Measurements from ENCODE around the gene EXTL2.
"Not testable (repeated sequence)": the region's sequence is repeated elsewhere in the genome, so short reads cannot be mapped to it uniquely, and the experiment has no call there.

EXTL2 gene

DNA sequence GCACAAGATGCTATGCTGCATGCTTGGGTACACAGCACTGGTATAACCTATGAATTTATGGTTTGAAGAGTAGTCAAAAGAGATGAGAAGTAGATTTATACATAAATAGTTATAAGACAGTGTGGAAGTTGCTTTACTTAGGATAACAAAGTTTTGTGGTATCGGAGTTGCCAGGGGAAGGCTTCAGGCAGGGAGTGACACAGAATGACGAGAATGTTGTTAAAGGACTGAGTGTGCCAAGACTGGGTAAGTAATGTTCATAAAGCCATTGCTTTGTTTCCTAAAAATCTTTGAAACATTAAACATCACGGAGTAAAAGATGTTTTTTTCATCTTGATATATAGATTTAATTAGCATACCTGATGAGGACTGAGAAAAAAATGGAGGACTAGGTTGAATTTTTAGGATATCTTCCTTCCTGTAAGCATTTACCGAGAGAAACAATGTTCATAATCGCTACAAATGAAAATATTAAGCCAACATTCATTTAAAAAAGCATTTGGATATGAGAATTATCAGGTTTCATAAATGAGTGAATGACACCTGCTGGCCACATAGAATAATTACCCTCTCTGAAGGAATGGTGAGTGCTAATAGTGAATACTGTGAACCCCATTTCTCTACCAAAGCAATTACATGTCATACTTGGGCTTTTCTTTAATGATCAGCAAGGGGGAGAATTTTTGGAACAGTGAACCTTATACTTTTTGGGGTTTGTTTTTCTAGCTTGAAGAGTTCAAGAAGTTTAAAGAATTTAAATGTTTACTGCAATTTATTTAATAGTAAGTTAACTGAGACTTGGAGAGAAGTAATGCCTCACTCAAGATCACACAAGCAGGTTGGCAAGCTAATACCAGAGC, 28.4 kb downstream of the EXTL2 start:
- no peaks in the 10 kb centered on the region for H3K27me3 ChIP-seq (replicated peaks; ENCODE audit: control insufficient read depth, insufficient read depth, low read length, poor library complexity, severe bottlenecking)
- no peaks in the 10 kb centered on the region for H3K9me3 ChIP-seq (ENCODE audit: control insufficient read depth, low read length)
- DNase-seq: no peak
- H3K4me3 ChIP-seq (ENCODE audit: insufficient read depth, low read depth, low read length, poor library complexity, severe bottlenecking): no peak overlapping the region
- no peaks in the 10 kb centered on the region for H3K4me1 ChIP-seq (ENCODE audit: control insufficient read depth, insufficient read depth, low read length, poor library complexity, severe bottlenecking)
- H3K27ac ChIP-seq (ENCODE audit: insufficient read depth, low read length, poor library complexity, severe bottlenecking): no peak overlapping the region
- H3K36me3 ChIP-seq (ENCODE audit: control insufficient read depth, insufficient read depth, low read length): no peaks in the 10 kb centered on the region

- no peaks in the 10 kb centered on the region for H3K9me3 ChIP-seq (ENCODE audit: control insufficient read depth, low read length)
- DNase-seq: no peak
- H3K4me1 ChIP-seq (ENCODE audit: control insufficient read depth, insufficient read depth, low read length, poor library complexity, severe bottlenecking): no peaks in the 10 kb centered on the region
- H3K27ac ChIP-seq (ENCODE audit: insufficient read depth, low read length, poor library complexity, severe bottlenecking): no peak overlapping the region
- no peaks in the 10 kb centered on the region for H3K27me3 ChIP-seq (replicated peaks; ENCODE audit: control insufficient read depth, insufficient read depth, low read length, poor library complexity, severe bottlenecking)
- no peak overlapping the region for H3K4me3 ChIP-seq (ENCODE audit: insufficient read depth, low read depth, low read length, poor library complexity, severe bottlenecking)
- no peaks in the 10 kb centered on the region for H3K36me3 ChIP-seq (ENCODE audit: control insufficient read depth, insufficient read depth, low read length)
Measured at GRCh38 chr1:100862591-100862990, 32.1 kb downstream of the EXTL2 start.

- H3K9me3 ChIP-seq (ENCODE audit: control insufficient read depth, low read length): no peaks in the 10 kb centered on the region
- H3K27me3 ChIP-seq (replicated peaks; ENCODE audit: control insufficient read depth, insufficient read depth, low read length, poor library complexity, severe bottlenecking): no peaks in the 10 kb centered on the region
- no peaks in the 10 kb centered on the region for H3K4me1 ChIP-seq (ENCODE audit: control insufficient read depth, insufficient read depth, low read length, poor library complexity, severe bottlenecking)
- H3K4me3 ChIP-seq (ENCODE audit: insufficient read depth, low read depth, low read length, poor library complexity, severe bottlenecking): no peak overlapping the region
- no peak for DNase-seq
- H3K27ac ChIP-seq (ENCODE audit: insufficient read depth, low read length, poor library complexity, severe bottlenecking): no peak overlapping the region
- no peaks in the 10 kb centered on the region for H3K36me3 ChIP-seq (ENCODE audit: control insufficient read depth, insufficient read depth, low read length)
Measured at GRCh38 chr1:100861379-100861778, 33.3 kb downstream of the EXTL2 start.

GRCh38 chr1:100860397-100860991, 34.1 kb downstream of the EXTL2 start:
- Histone ChIP-seq H3K27me3 (replicated peaks; ENCODE audit: control insufficient read depth, insufficient read depth, low read length, poor library complexity, severe bottlenecking) (no peaks in the 10 kb centered on the region), H3K27ac (ENCODE audit: insufficient read depth, low read length, poor library complexity, severe bottlenecking) (no peak overlapping the region), H3K4me1 (ENCODE audit: control insufficient read depth, insufficient read depth, low read length, poor library complexity, severe bottlenecking) (no peaks in the 10 kb centered on the region), H3K36me3 (ENCODE audit: control insufficient read depth, insufficient read depth, low read length) (no peaks in the 10 kb centered on the region), H3K4me3 (ENCODE audit: insufficient read depth, low read depth, low read length, poor library complexity, severe bottlenecking) (no peak overlapping the region), H3K9me3 (ENCODE audit: control insufficient read depth, low read length) (no peaks in the 10 kb centered on the region)
- DNase-seq: no peak

GRCh38 chr1:100855116-100855515, 39.5 kb downstream of the EXTL2 start:
- not testable (repeated sequence) for H3K36me3 ChIP-seq (ENCODE audit: control insufficient read depth, insufficient read depth, low read length); H3K4me3 ChIP-seq (ENCODE audit: insufficient read depth, low read depth, low read length, poor library complexity, severe bottlenecking); H3K9me3 ChIP-seq (ENCODE audit: control insufficient read depth, low read length); H3K4me1 ChIP-seq (ENCODE audit: control insufficient read depth, insufficient read depth, low read length, poor library complexity, severe bottlenecking); H3K27me3 ChIP-seq (replicated peaks; ENCODE audit: control insufficient read depth, insufficient read depth, low read length, poor library complexity, severe bottlenecking); DNase-seq; H3K27ac ChIP-seq (ENCODE audit: insufficient read depth, low read length, poor library complexity, severe bottlenecking)

GRCh38 chr1:100852976-100853375, 41.7 kb downstream of the EXTL2 start:
- Histone ChIP-seq H3K27ac (ENCODE audit: insufficient read depth, low read length, poor library complexity, severe bottlenecking) (no peak overlapping the region), H3K27me3 (replicated peaks; ENCODE audit: control insufficient read depth, insufficient read depth, low read length, poor library complexity, severe bottlenecking) (no peaks in the 10 kb centered on the region), H3K4me3 (ENCODE audit: insufficient read depth, low read depth, low read length, poor library complexity, severe bottlenecking) (no peak overlapping the region), H3K9me3 (ENCODE audit: control insufficient read depth, low read length) (no peaks in the 10 kb centered on the region), H3K4me1 (ENCODE audit: control insufficient read depth, insufficient read depth, low read length, poor library complexity, severe bottlenecking) (no peaks in the 10 kb centered on the region), H3K36me3 (ENCODE audit: control insufficient read depth, insufficient read depth, low read length) (no peaks in the 10 kb centered on the region)
- no peak for DNase-seq

- DNase-seq: no peak
- H3K36me3 ChIP-seq (ENCODE audit: control insufficient read depth, insufficient read depth, low read length): no peaks in the 10 kb centered on the region
- no peaks in the 10 kb centered on the region for H3K4me1 ChIP-seq (ENCODE audit: control insufficient read depth, insufficient read depth, low read length, poor library complexity, severe bottlenecking)
- H3K4me3 ChIP-seq (ENCODE audit: insufficient read depth, low read depth, low read length, poor library complexity, severe bottlenecking): no peak overlapping the region
- no peak overlapping the region for H3K27ac ChIP-seq (ENCODE audit: insufficient read depth, low read length, poor library complexity, severe bottlenecking)
- no peaks in the 10 kb centered on the region for H3K9me3 ChIP-seq (ENCODE audit: control insufficient read depth, low read length)
- no peaks in the 10 kb centered on the region for H3K27me3 ChIP-seq (replicated peaks; ENCODE audit: control insufficient read depth, insufficient read depth, low read length, poor library complexity, severe bottlenecking)
Measured at GRCh38 chr1:100851726-100852125, 42.9 kb downstream of the EXTL2 start.

- H3K4me1 ChIP-seq (ENCODE audit: control insufficient read depth, insufficient read depth, low read length, poor library complexity, severe bottlenecking): no peaks in the 10 kb centered on the region
- no peaks in the 10 kb centered on the region for H3K9me3 ChIP-seq (ENCODE audit: control insufficient read depth, low read length)
- no peak overlapping the region for H3K4me3 ChIP-seq (ENCODE audit: insufficient read depth, low read depth, low read length, poor library complexity, severe bottlenecking)
- no peak overlapping the region for H3K27ac ChIP-seq (ENCODE audit: insufficient read depth, low read length, poor library complexity, severe bottlenecking)
- H3K36me3 ChIP-seq (ENCODE audit: control insufficient read depth, insufficient read depth, low read length): no peaks in the 10 kb centered on the region
- DNase-seq: no peak
- H3K27me3 ChIP-seq (replicated peaks; ENCODE audit: control insufficient read depth, insufficient read depth, low read length, poor library complexity, severe bottlenecking): no peaks in the 10 kb centered on the region
Measured at GRCh38 chr1:100847361-100848082, 47.1 kb downstream of the EXTL2 start.

GRCh38 chr1:100843160-100843559, 51.5 kb downstream of the EXTL2 start:
- not testable (repeated sequence) for H3K4me3 ChIP-seq (ENCODE audit: insufficient read depth, low read depth, low read length, poor library complexity, severe bottlenecking); H3K27ac ChIP-seq (ENCODE audit: insufficient read depth, low read length, poor library complexity, severe bottlenecking); H3K36me3 ChIP-seq (ENCODE audit: control insufficient read depth, insufficient read depth, low read length); H3K27me3 ChIP-seq (replicated peaks; ENCODE audit: control insufficient read depth, insufficient read depth, low read length, poor library complexity, severe bottlenecking); H3K4me1 ChIP-seq (ENCODE audit: control insufficient read depth, insufficient read depth, low read length, poor library complexity, severe bottlenecking); H3K9me3 ChIP-seq (ENCODE audit: control insufficient read depth, low read length); DNase-seq
